ENCODE data around the gene GREB1.

- TF ChIP-seq EP300 (IDR thresholded peaks at IDR 0.05) (no peak), POLR2A (IDR thresholded peaks at IDR 0.05) (no peak)
Measured at GRCh38 chr2:11635141-11635540, 101.3 kb downstream of the GREB1 start.

All from gastroesophageal sphincter (tissue), 2 donors.